Measurements from ENCODE around the gene MARVELD1.

The MARVELD1 gene

DNA sequence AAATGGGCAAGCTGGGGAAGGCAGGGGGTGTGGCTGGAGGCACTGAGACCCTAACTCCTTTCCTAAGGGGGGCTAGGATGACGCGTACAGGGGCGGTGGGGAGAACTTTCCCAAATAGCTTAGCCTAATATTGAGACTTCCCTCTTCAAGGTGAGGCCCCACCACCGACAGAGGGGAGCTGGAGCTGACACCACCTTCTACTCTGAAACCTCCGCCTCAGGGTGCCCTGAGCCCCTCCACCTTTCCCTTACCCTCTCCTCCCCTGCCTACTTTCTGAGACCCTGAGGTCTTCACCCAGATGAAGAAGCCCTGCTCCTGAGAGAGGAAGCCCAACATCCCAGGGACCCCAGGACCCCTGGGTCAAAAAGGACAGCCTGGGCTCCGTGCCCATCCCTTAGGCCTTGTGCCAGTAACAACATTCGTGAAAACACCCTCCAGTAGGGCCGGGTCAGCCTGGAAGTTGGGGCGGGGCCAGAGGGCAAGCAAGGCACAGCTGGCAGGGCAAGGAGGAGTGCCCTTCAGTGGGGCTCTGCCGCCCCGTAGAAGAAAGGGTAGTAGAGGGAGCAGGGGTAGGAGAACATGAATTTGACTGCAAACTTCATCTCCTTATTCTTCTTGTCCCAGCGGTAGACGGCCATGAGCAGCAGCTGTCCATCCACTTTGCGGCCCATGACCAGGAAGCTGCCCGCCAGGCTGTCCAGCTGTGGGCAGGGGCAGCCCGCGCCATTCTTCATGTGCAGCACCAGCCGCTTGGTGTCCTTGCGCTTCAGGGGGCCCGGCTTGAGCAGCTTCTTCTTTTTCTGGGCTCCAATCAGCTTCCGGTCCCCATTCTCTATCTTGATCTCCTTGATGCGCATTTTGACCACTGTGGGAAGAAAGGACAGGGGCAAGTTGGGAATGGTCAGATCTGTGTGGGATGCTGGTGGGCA, 53.7 kb downstream of the MARVELD1 start:
- no peak overlapping the region for H3K4me3 ChIP-seq (replicated peaks; ENCODE audit: low read depth, low read length)
- TF ChIP-seq, protein P1, sequence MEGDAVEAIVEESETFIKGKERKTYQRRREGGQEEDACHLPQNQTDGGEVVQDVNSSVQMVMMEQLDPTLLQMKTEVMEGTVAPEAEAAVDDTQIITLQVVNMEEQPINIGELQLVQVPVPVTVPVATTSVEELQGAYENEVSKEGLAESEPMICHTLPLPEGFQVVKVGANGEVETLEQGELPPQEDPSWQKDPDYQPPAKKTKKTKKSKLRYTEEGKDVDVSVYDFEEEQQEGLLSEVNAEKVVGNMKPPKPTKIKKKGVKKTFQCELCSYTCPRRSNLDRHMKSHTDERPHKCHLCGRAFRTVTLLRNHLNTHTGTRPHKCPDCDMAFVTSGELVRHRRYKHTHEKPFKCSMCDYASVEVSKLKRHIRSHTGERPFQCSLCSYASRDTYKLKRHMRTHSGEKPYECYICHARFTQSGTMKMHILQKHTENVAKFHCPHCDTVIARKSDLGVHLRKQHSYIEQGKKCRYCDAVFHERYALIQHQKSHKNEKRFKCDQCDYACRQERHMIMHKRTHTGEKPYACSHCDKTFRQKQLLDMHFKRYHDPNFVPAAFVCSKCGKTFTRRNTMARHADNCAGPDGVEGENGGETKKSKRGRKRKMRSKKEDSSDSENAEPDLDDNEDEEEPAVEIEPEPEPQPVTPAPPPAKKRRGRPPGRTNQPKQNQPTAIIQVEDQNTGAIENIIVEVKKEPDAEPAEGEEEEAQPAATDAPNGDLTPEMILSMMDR (IDR thresholded peaks at IDR 0.05; ENCODE audit: low read length, missing control alignments): no peak
- DNase-seq (ENCODE audit: low read depth): no peak
